Globus pallidus (tissue), 1 donor: Measurements from ENCODE around the gene MVB12B.
A peak's percentile ranks its signal among the peaks of the same experiment; 100 is the strongest.
"Not testable (repeated sequence)": the region's sequence is repeated elsewhere in the genome, so short reads cannot be mapped to it uniquely, and the experiment has no call there.

ENCODE experiments used
- DNase-seq: peaks from one replicate; pipeline ENCODE4 v3.0.0-alpha.2; 2015; ENCODE audit warnings: low spot score

MVB12B gene

DNA sequence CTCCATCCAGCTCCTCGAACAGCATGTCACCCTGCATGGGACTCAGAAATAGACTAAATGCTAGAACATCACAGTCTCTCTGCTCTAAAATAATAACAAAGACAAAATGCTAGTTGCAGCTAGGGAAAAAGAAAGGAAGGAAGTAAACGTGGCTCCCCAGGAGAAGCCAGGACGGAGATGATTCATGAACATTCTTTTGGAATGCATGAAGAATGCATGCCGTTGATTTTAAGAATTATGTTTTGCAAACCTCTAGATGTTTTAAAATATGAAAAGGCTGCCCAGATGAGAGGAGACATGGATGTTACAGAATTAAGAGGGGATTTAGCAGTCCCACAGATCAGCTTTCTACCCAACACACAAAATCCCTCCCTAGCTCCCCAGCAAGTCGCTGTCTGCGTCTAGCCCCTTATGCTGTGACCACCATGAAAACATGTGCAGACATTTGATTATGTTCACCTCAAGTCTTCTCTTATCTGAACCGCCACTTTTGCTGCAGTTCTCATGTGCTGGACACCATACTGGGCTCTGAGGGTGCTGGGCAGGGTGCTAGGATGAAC, 147.7 kb downstream of the MVB12B start:
- no peak for DNase-seq

DNA sequence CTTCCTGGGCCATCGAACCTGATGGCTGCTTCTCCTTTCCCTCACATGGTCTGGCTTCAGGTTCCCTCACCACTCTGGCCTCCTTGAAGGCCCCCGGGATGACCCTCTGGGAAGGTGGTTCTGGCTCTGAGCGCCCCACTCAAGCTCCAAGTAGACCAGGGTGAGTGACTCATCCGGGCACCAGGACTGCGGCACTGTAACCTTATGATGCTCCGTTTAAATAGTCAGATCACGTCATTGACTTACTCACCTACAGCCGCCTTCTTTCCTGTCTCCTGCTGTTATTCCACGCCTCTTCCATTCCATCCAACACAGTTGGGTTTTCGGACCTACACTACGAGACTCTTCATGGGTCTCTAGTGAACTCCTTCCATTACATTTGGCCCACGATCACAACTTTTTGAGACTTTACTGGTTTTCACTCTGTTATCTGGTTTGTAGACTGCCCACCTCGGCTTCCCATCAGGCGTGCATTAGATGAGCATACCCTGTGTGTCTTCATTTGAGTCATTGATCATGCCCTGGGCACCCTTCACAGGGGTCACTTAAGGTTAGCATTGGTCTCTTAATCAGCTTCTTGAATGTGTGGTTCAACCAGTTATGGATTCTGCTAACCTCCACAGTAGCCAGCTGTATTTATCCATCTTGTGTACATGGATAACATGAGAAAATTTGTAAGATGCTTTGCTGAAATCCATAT, 148.3 kb downstream of the MVB12B start:
- DNase-seq = no peak

DNA sequence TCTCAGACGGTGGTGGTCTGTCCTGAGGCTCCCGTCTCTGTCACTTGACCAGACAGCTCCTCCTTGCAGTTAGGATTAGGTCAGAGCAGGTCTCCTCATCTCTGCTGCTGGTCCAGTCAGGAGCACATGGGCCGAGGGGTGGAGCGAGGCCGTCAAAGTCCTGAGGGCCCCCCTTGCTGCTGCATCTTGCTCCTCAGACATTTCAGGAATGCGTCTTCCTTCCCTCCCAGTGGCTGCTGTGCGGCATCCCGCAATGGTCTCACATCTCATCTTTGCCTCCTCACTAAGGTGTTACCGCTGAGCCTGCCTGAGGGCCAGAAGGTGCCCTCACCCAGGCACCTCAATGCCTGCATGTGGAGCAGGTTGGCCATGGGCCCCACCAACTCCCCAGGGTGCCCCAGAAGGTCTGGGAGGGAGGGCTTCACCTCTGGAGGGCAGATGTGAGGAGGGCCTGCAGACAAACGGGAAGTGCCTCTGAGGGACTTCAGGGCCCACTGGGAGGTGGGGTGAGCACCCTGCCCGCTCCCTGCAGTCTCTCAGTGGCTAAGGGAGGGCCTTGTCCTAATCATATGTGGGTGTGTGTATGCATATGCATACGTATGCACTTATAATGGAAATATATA, 149.4 kb downstream of the MVB12B start:
- no peak for DNase-seq

DNA sequence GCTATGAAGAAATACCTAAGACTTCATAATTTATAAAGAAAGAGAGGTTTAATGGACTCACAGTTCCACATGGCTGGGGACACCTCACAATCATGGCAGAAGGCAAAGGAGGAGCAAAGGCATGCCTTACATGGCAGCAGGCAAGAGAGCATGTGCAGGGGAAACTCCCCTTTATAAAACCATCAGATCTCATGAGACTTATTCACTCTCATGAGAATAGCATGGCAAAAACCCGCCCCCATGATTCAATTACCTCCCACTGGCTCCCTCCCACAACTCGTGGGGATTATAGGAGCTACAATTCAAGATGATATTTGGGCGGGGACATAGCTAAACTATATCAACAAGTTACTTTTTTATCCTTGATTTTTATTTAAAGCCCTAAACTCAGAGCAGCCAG, 150.8 kb downstream of the MVB12B start:
- DNase-seq = not testable (repeated sequence)

DNA sequence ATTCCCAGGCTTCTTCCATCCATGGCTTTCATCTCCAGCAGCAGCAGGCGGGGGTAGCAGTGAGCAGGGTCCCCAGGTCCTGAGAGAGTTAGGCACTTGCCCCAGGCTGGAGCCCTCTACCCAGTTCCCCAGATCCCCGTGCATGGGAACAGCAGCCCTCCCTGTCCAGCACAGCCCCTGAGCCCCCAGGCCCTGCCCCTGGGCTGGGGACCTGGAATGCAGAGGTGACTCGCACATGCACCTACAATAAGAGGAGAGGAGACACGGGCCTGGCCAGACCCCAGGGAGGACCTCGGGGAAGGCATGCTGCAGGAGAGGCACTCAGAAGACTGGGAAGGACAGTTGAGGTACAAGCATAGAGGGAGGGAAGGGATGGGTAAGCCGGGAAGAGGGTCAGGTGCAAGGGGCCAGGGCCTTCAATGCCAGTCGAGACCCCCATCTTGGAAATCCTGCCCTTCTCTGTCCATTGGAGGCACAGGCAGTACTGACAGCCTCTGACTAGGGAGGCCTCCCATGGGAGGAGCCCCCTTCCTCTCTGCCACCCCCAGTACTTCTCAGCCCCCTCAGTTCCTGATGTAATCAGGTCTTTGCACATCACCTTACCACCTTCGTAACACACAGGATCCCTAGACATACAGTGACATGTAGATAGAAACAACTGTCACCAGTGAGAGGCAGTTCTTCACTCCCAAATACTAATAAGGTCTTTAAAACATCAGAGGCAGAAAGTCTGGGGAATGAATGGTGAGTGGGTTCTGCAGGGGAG, 151.8 kb downstream of the MVB12B start:
- no peak for DNase-seq

DNA sequence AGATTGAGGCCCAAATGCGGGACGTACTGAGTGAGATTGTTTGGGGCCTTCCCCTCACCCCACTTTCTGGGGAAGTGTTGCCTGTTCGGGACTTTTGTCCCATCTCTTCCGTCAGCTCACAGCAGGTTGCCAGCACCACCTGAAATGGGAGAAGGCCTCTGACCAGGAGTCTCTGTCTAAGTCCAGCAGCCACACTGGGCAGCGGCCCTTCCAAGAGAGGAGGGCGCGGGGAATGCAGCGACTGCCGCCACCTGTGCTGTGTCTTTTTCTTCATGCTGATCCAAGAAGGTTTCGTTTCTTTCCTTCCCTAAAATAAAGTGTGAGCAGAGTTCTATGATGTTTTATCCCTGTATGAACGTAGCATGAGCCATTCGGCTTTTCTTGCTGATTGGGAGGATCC, 152.9 kb downstream of the MVB12B start:
- DNase-seq = no peak

DNA sequence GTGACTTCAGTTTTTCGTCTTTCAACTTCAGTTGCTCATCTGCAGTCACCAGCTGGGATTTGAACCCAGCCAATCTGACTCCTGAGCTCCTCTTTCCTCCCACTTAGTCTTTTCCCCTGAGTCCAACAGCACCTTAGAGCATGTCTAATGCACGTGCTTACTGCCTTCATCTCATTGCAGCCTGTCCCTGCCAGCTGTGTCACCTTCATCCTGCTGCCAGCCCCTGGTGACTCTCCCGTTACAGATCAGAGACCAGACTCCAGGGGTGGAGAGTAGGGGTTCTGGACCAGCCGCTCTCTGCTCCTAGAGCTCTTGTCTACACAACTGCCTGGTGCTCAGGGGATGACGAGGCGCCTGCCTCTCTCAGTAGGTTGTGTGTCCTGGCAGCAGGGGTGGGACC, 154.2 kb downstream of the MVB12B start:
- no peak for DNase-seq

DNA sequence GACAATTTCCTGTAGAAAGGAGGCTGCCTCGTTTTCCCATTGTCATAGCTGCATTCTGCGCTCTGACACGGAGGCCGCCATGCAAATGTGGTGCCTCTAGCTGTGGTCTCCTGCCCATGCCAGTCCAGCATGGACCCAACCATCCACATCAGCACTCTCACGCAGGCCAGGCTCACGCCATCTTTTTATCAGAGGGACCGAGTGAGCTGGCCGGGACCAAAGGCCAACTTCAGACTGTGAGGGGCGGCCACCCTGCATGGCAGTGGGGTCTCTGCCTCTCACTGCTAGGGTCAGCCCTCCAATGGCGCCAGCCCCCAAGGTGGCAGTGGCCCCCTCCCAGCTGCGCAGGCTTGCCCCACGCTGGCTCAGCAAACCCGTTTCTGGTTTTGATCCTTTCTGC, 155.2 kb downstream of the MVB12B start:
- no peak for DNase-seq

DNA sequence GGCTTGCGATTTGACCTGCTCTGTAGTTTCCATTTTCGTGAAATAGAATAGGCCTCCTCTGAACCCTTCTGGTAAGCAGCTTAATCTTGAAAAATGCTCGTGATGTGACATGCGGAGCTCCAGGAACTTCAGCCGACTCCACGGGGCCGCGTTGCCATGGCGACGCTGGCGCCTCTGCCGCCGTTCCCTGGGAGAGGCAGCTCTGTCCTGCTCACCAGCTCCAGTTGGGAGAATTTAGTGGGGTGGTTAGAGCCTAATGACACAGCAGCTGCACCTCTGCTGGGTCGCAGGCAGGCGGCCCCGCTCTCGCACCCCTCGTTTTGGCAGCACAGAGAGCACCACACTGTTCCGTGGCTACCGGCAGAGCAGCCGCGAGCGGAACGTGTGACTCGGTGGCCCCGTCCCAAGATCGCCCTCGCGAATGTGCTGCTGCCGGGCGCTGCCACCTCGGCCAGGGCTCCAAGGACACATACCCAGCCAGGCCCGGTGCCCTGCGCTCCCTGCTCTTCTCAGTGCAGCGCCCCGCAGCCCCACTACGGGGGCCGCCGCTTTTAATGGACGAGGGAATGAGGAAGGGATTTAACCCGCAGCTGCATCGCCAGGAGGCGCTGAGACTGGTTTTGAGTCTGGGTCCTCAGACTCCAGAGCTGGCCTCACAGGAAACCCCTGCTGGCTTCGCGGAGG, 155.9 kb downstream of the MVB12B start:
- peak; percentile 69 for DNase-seq

DNA sequence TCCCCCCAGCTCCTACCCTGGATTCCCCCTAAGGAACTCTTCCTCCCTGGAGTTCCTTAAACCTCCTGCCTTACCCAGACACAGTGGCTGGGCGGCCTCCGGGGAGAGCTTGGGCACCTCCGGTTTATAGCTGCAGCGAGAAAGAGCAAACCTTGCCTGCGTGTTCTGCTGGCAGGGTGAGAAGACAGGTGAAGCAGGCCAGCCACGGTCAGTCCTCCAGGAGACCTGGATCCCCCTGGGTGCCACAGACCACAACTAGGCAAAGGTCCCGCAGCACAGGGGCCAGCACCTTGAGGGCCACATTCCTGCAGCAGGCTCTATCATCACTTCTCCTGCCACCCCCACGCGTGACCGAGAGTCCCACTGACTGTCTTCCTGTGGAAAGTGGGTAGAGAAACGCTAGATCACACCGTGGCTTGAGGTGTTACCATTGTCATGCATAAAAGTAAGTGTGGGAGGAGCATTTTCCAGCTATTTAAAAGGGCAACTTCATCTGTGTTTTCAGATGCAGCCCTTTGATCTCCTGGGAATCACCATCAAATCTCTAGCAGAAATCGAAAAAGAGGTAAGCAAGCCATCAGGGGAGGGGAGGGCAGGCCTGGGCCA, 156.9 kb downstream of the MVB12B start:
- DNase-seq = no peak

DNA sequence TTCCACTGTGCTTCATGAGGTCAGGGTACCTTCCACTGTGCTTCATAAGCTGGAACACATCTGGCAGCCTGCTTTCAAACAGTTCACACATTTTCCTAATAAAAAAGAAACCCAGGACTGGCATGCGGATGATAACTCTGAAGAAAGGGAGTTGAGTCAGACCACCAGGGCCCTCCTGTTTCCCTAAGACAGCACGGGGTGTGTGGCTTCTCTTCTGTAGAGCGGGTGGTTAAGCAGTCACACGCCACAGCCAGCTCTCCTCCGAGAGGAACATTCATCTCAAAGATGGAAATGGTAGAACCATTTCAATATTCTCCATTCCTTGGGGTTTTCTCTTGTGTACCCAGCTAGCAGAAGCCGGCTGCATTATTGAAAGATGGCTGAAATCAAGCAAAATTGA, 159.0 kb downstream of the MVB12B start:
- no peak for DNase-seq

DNA sequence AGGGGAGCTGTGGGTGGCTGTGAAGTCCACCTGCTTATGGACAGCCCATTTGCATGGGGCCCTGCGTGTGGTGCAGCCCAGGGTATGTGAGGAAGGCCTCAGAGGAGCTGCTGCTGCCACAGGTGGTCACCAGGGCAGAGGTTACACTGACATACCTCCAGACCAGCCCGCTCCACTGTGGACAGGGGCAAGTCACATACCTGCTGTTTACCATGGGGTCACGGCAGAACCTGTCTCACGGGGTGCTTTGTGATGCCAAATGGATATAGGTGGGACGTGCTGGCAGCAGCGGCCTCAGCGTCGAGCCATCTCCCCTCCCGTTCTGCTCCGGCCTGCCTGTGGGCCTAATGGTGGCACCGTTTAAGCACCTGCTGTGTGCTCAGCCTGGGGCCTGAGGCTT, 159.6 kb downstream of the MVB12B start:
- DNase-seq = no peak

DNA sequence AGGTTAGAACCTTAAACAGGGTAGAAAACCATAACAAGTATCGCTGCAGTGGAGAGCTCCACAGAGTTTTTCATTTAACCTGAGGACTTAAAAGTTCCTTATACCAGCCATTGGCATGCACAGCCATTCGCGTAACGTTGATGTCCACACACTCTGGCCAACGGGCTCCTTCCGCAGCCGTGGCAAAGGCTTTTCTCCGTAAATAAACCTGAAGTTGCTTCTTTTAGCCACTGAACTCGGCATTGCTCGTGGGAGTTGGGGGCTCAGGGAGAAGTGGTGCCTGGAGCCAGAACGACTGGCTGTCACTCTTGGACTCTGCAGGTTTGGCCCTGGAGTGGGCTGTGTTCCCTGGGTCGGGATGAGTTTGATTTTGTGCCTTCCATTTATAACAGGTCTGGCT, 161.2 kb downstream of the MVB12B start:
- no peak for DNase-seq

DNA sequence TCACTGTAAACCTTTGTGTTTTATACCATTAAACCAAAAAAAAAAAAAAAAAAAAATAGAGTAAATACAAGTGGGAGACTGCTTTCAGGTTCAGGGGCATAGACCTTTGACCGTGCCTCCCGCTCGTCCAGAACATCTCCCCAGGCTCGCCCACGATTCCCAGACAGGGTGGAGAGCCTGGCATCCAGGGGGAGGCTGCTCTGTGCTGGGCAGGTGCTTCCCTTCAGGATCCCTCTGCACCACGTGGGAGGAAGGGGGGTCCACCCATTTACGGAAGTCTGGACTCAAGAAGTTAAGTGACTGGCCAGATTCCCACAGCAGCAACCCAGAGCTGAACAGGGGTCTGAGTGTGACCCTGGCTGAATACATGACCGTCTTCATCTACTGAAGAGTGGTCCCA, 161.7 kb downstream of the MVB12B start:
- DNase-seq = no peak

DNA sequence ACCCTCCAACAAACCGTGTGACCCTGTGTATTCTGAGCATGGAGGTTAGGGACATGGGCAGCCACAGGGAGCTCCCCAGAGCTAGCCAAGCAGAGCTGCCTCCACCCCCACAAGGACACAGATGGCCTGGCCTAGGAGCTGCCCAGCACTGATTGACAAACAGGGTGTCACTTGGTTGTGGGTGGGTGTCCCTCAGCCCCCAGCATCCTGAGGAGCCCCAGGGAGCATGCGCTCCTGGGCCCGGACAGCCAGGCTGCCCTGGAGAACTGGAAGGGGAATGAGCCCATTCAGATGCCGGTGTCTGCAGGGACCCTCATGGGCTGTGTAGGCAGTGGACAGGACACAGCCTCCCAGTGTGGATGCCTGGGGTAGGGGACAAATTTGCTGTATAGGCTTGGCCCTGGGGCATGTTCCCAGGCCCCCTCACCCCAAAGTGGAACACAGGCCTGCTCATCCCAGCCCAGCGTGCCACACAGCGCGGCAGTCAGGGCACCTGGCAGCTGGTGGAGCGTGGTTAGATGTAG, 162.3 kb downstream of the MVB12B start:
- DNase-seq = peak; percentile 64

DNA sequence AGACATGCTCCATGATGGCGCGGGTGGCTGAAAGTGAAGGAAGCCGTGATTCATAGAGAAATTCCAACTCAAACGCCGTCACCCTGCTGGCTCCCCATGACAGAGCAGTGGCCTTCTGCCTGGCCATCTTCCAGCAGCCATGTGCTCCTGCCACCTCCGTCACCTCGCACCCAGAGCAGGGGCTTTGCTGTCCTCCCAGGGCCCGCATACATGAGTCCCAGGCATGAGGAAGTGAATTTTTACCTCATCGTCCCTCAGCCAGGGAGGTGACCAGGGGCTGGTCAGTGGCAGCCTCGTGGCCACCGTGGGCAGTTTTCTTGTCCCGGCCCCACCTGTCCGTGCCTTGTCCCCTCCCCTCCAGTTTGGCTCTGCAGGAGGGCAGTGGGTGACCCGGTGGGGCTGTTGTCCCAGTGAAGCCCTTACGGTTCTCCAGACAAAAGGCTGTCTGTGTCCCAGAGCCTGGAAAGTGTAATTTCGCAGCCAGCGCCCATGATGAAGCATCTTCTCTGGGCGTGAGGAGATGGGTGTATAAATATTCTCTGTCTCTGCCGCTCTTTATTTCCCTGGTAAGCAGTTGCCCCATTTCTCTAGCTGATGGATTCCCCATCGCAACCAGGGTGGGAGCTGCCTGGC, 163.1 kb downstream of the MVB12B start:
- DNase-seq = peak; percentile 53

DNA sequence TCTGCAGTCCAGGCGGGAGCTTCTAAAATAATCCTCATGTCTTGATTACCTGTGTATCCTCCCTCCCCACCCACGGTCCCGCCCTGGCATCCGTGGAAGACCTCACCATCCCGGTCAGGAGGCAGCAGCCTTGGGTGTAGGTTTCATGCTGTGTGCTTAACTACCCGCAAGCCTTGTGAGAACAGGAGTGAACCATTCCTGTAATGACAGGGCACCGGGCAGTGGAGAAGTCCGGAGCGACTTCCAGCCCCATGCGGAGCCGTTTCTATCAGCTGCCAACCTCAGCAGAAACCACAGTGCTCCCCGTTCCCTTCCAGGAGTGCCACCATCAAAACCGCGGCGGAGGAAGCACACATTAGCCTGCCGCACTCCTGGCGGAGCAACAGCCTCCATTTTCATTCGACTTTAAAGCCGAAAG, 163.6 kb downstream of the MVB12B start:
- DNase-seq = no peak

DNA sequence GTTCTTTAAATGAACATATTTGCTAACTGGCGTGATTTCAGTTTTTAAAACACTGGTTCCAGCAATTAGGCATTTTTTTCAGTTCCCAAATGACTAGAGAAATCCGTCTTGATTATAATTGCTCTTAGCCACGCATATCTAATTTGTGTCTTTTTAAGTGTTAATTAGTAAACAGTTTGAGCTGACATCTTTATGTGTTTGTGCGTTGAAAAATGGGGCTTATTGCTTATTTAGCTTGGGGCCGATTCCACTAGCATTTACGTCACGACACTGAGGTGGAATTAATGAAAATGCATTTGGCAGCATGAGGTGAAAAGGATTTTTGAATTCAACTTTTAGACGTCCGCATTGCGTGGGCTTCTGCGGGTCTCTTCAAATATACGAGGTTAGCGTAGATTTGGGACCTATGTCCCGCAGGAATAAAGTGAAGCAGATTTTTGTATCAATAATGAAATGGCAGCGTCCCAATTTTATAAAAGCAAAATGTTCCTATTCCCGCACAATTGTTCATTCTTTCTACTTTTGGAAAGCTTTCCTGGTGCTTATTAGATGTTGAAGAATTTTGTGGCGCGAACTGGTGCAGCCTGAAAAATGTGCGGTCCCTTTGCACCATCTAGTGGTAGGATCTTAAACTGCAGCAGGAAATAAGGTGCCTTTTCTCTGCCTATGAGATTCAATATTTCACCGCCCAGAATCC, 164.4 kb downstream of the MVB12B start:
- peak; percentile 88 for DNase-seq

DNA sequence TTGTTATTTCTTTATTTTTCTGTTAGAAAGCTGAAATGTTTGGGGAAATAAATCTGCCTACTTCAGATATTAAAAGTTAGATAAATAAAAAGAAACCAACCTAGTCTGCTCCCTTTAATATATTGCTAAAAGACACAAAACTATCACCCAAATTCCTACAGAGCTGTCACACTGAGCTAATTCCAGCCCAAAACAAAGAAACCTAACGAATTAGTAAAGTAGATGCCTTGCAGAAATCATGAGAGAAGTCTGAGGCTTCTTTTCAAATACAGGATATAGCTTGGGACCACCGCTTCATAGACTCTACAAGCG, 164.9 kb downstream of the MVB12B start:
- DNase-seq = no peak

DNA sequence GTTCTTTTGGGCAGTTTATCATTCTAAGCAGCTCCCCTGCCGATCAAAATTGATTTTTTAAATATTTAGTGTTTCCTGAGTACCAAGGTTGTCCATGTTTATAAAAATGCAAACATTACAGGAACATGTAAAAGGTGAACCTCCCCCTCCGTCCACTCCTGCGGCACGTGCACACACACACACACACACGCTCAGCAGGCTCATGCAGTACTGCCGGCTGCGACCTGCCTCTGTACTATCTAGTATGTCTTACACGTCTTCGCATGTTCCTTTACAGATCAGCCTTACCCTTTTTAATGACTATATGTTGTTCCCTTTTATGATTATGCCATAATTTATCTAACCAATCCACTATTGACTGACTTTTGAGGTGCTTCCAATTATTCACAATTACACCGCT, 165.3 kb downstream of the MVB12B start:
- no peak for DNase-seq

DNA sequence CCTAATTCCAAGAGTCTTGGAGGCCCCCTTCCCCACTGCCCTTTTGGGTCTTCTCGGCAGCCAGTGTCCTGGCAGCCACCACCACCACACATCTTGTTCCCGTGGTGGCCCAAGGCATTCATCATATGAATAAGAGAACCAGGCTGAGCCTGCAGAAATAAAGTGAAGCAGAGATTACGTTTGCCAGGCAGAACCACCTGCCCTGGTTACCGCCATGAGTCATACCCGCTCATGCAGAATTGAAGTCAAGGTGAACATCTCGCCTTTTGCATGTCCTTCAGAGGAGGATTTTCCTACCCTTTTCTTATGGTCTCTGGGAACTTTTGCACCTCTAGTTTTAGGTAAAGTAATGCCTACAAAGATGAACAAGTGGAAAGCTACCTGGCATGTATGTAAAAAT, 167.6 kb downstream of the MVB12B start:
- no peak for DNase-seq
